ENCODE measurements around the gene PIK3R3.

The PIK3R3 gene

GRCh38 chr1:46128344-46128743 lies 4.1 kb downstream of the PIK3R3 start:
- Mint-ChIP-seq H3K36me3 (ENCODE audit: low read depth) (peaks cover 12% of the 10 kb centered on the region), H3K27ac (no peak overlapping the region), H3K4me1 (peaks cover 35% of the 10 kb centered on the region)

GRCh38 chr1:46118856-46119255 lies 13.6 kb downstream of the PIK3R3 start:
- Mint-ChIP-seq H3K9me3 (no peaks in the 10 kb centered on the region), H3K4me1 (peaks cover 14% of the 10 kb centered on the region), H3K27ac (no peak overlapping the region), H3K4me3 (no peak overlapping the region), H3K27me3 (ENCODE audit: low read depth) (no peaks in the 10 kb centered on the region), H3K36me3 (ENCODE audit: low read depth) (peaks cover 21% of the 10 kb centered on the region)
- no peak for TF ChIP-seq CTCF (IDR thresholded peaks at IDR 0.05; ENCODE audit: unreplicated experiment in 3 of 3)

More at GRCh38 chr1:46128344-46128743, 4.1 kb downstream of the PIK3R3 start:
- Mint-ChIP-seq H3K4me3 (peak overlapping the region; percentile 88 to 92 (median 91)), H3K9me3 (no peaks in the 10 kb centered on the region), H3K27me3 (ENCODE audit: low read depth) (no peaks in the 10 kb centered on the region)
- TF ChIP-seq CTCF (IDR thresholded peaks at IDR 0.05; ENCODE audit: unreplicated experiment in 3 of 3): no peak

DNA sequence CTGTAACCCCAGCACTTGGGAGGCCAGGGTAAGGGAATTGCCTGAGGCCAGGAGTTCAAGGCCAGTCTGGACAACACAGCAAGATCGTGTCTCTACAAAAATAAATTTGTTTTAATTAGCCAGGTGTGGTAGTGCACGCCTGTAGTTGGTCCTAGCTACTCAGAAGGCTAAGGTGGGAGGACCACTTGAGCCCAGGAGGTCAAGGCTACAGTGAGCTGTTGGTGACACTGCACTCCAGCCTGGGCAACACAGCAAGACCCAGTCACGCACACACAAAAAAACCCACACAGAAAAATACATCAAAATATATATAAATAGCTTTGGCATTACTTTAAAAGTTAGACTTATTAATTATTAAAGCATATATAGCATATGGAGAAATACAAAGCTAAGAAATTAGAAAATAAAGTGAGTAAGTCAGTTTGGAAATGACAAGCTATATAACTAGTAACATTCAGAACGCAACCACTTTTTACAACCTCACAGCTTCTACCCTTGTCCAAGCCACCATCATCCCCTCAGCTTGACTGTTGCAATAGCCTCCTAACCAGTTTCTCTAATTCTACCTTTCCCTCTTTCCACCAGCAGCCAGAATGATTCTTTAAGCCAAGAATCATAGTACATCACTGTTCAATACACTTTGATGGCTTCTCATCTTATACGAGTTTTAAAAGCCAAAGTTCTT lies 14.5 kb downstream of the PIK3R3 start:
- Mint-ChIP-seq H3K36me3 (ENCODE audit: low read depth) (peaks cover 19% of the 10 kb centered on the region), H3K9me3 (no peaks in the 10 kb centered on the region), H3K27me3 (ENCODE audit: low read depth) (no peaks in the 10 kb centered on the region), H3K4me3 (no peak overlapping the region), H3K4me1 (peaks cover 16% of the 10 kb centered on the region), H3K27ac (no peak overlapping the region)
- no peak for TF ChIP-seq CTCF (IDR thresholded peaks at IDR 0.05; ENCODE audit: unreplicated experiment in 3 of 3)

GRCh38 chr1:46114925-46115603 lies 17.4 kb downstream of the PIK3R3 start:
- TF ChIP-seq CTCF (IDR thresholded peaks at IDR 0.05; ENCODE audit: unreplicated experiment in 3 of 3): no peak
- H3K27ac Mint-ChIP-seq: peak overlapping the region in 2 of 3 experiments; percentile 74 to 79
- H3K4me1 Mint-ChIP-seq: peaks cover 25% of the 10 kb centered on the region
- no peaks in the 10 kb centered on the region for H3K27me3 Mint-ChIP-seq (ENCODE audit: low read depth)
- H3K4me3 Mint-ChIP-seq: no peak overlapping the region
- no peaks in the 10 kb centered on the region for H3K9me3 Mint-ChIP-seq
- peaks cover 14% of the 10 kb centered on the region for H3K36me3 Mint-ChIP-seq (ENCODE audit: low read depth)

GRCh38 chr1:46113948-46114347 lies 18.5 kb downstream of the PIK3R3 start:
- Mint-ChIP-seq H3K4me1 (peaks cover 27% of the 10 kb centered on the region), H3K36me3 (ENCODE audit: low read depth) (peaks cover 16% of the 10 kb centered on the region), H3K4me3 (no peak overlapping the region), H3K9me3 (no peaks in the 10 kb centered on the region), H3K27me3 (ENCODE audit: low read depth) (no peaks in the 10 kb centered on the region), H3K27ac (peak overlapping the region in 1 of 3 experiments; percentile 5)
- no peak for TF ChIP-seq CTCF (IDR thresholded peaks at IDR 0.05; ENCODE audit: unreplicated experiment in 3 of 3)

Measured in nephron (organoid).